H1 (cell line): ENCODE data around the gene KLF9. TPM values are rescaled to one million over a fixed set of nuclear protein-coding genes. Genes with fewer than 3 reads are reported as not detected.
A peak's percentile ranks its signal among the peaks of the same experiment; 100 is the strongest.

ENCODE experiments used
- CTCF ChIA-PET: fragments of 300-600 bp; sonication (Branson Sonifier 250); formaldehyde crosslinking; loops from one replicate; lab custom pipeline; 2021; ENCODE audit not compliant: partially characterized antibody; lab: Charles Lee
- POLR2A ChIA-PET: fragments of 300-600 bp; sonication (Branson Sonifier 250); formaldehyde crosslinking; loops from one replicate; lab custom pipeline; 2021; ENCODE audit warnings: inconsistent platforms; ENCODE audit not compliant: partially characterized antibody; lab: Charles Lee
- DNase-seq, 2 experiments: peaks; one replicate each; pipeline versions ENCODE4 v3.0.0 to v3.0.0-alpha.2; 2010 to 2022; ENCODE audit warnings: low spot score in 2 of 2, low read depth in 1 of 2, mixed read lengths in 1 of 2
- FAIRE-seq: peaks from 2 replicates; lab custom pipeline; 2011; peaks lifted over from hg19 to GRCh38; lab: Jason Lieb, UNC
- H2AFZ ChIP-seq: 2 replicates; pipeline ENCODE4 v1.8.1; 2012; ENCODE audit warnings: low read length, inconsistent platforms
- H2AK5ac ChIP-seq: 2 replicates; pipeline ENCODE4 v1.6.1; 2013; ENCODE audit warnings: low read depth, low read length
- H2BK120ac ChIP-seq: replicated peaks from 2 replicates; pipeline ENCODE3; 2013; ENCODE audit warnings: low read depth, low read length, inconsistent platforms
- H2BK12ac ChIP-seq: 2 replicates; pipeline ENCODE4 v1.6.1; 2013; ENCODE audit warnings: low read depth, low read length
- H2BK15ac ChIP-seq: 2 replicates; pipeline ENCODE4 v1.6.1; 2013; ENCODE audit warnings: low read length
- H2BK20ac ChIP-seq: 2 replicates; pipeline ENCODE4 v1.6.1; 2013; ENCODE audit warnings: low read length
- H2BK5ac ChIP-seq: 2 replicates; pipeline ENCODE4 v1.6.1; 2013; ENCODE audit warnings: low read depth, low read length
- H3K14ac ChIP-seq: 2 replicates; pipeline ENCODE4 v1.6.1; 2013; ENCODE audit warnings: inconsistent platforms; ENCODE audit not compliant: insufficient read length
- H3K18ac ChIP-seq: 2 replicates; pipeline ENCODE4 v1.6.1; 2013; ENCODE audit warnings: low read length; ENCODE audit errors: extremely low read depth
- H3K23ac ChIP-seq: 2 replicates; pipeline ENCODE4 v1.6.1; 2013; ENCODE audit warnings: inconsistent platforms; ENCODE audit not compliant: insufficient read length
- H3K23me2 ChIP-seq: 2 replicates; pipeline ENCODE4 v1.6.1; 2013; ENCODE audit warnings: low read depth, low read length
- H3K27ac ChIP-seq: 2 replicates; pipeline ENCODE4 v1.6.1; 2011; ENCODE audit warnings: low read depth, low read length, inconsistent platforms
- H3K27me3 ChIP-seq, 4 experiments: replicated peaks in 1 of 4; 1 replicate in 1 of 4; 2 replicates in 3 of 4; pipeline versions ENCODE4 v1.6.1 to v1.8.1; 2011 to 2013; ENCODE audit warnings: low read length in 3 of 4, mild to moderate bottlenecking in 3 of 4, inconsistent platforms in 2 of 4, mixed read lengths in 2 of 4, moderate library complexity in 1 of 4; ENCODE audit not compliant: control insufficient read depth in 3 of 4, insufficient read depth in 3 of 4; ENCODE audit errors: extremely low read depth in 1 of 4
- H3K36me3 ChIP-seq, 4 experiments: 2 replicates each; pipeline versions ENCODE4 v1.6.1 to v1.8.1; 2011 to 2013; ENCODE audit warnings: mild to moderate bottlenecking in 4 of 4, low read length in 3 of 4, moderate library complexity in 2 of 4, control low read depth in 1 of 4, inconsistent platforms in 1 of 4; ENCODE audit not compliant: insufficient read depth in 4 of 4, control insufficient read depth in 2 of 4
- H3K4ac ChIP-seq: replicated peaks from 2 replicates; pipeline ENCODE3; 2013; ENCODE audit warnings: low read length, low read depth, mixed read lengths, inconsistent platforms; ENCODE audit not compliant: insufficient read length
- H3K4me1 ChIP-seq, 4 experiments: replicated peaks in 1 of 4; 1 replicate in 1 of 4; 2 replicates in 3 of 4; pipeline versions ENCODE4 v1.6.1 to v1.8.1; 2011 to 2013; ENCODE audit warnings: low read length in 3 of 4, inconsistent platforms in 2 of 4, mixed read lengths in 1 of 4; ENCODE audit not compliant: insufficient read depth in 4 of 4, control insufficient read depth in 3 of 4
- H3K4me2 ChIP-seq, 2 experiments: 2 replicates each; pipeline versions ENCODE4 v1.6.1 to v1.8.1; 2011 to 2013; ENCODE audit warnings: low read depth in 2 of 2, low read length in 2 of 2, control low read depth in 1 of 2, inconsistent platforms in 1 of 2, mild to moderate bottlenecking in 1 of 2; ENCODE audit not compliant: insufficient read depth in 1 of 2
- H3K4me3 ChIP-seq, 4 experiments: fragments of 200-600, 300-600 bp in 1 of 4; sonication (generic), shearing (Covaris generic), sonication (Bioruptor Twin) in 1 of 4; 2 replicates each; pipeline versions ENCODE4 v1.5.1 to v1.8.1; 2011 to 2016; ENCODE audit warnings: low read length in 4 of 4, low read depth in 3 of 4, control low read depth in 2 of 4, inconsistent platforms in 2 of 4, mild to moderate bottlenecking in 2 of 4, mixed read lengths in 1 of 4, moderate library complexity in 1 of 4; ENCODE audit not compliant: insufficient read depth in 2 of 4; ENCODE audit errors: extremely low read depth in 1 of 4
- H3K56ac ChIP-seq: replicated peaks from 2 replicates; pipeline ENCODE3; 2013; ENCODE audit warnings: low read depth, mild to moderate bottlenecking, mixed read lengths, low read length, inconsistent platforms; ENCODE audit not compliant: insufficient read length
- H3K79me1 ChIP-seq: 2 replicates; pipeline ENCODE4 v1.6.1; 2013; ENCODE audit warnings: low read depth, low read length, control low read depth
- H3K79me2 ChIP-seq, 2 experiments: 2 replicates each; pipeline versions ENCODE4 v1.6.1 to v1.8.1; 2012 to 2013; ENCODE audit warnings: low read length in 2 of 2, mild to moderate bottlenecking in 2 of 2, inconsistent platforms in 1 of 2; ENCODE audit not compliant: insufficient read depth in 2 of 2, control insufficient read depth in 1 of 2
- H3K9ac ChIP-seq, 4 experiments: replicated peaks in 1 of 4; 1 replicate in 1 of 4; 2 replicates in 3 of 4; pipeline versions ENCODE4 v1.6.1 to v1.8.1; 2011 to 2013; ENCODE audit warnings: low read depth in 3 of 4, low read length in 3 of 4, control low read depth in 2 of 4, mild to moderate bottlenecking in 2 of 4, moderate library complexity in 2 of 4, inconsistent platforms in 1 of 4; ENCODE audit errors: extremely low read depth in 1 of 4
- H3K9me3 ChIP-seq, 2 experiments: 2 replicates each; pipeline versions ENCODE4 v1.6.1 to v1.8.1; 2012 to 2013; ENCODE audit warnings: mild to moderate bottlenecking in 2 of 2, moderate library complexity in 2 of 2, control low read depth in 1 of 2, inconsistent platforms in 1 of 2, low read depth in 1 of 2, low read length in 1 of 2, mixed read lengths in 1 of 2; ENCODE audit not compliant: insufficient read depth in 2 of 2
- H4K20me1 ChIP-seq, 2 experiments: replicated peaks in 1 of 2; 2 replicates each; pipeline versions ENCODE3 to v1.8.1; 2011 to 2013; ENCODE audit warnings: inconsistent platforms in 2 of 2, low read length in 2 of 2, mild to moderate bottlenecking in 1 of 2; ENCODE audit not compliant: insufficient read depth in 2 of 2, control insufficient read depth in 1 of 2
- H4K5ac ChIP-seq: 2 replicates; pipeline ENCODE4 v1.6.1; 2013; ENCODE audit warnings: low read length, low read depth, mixed read lengths, inconsistent platforms; ENCODE audit not compliant: insufficient read length
- H4K8ac ChIP-seq: 2 replicates; pipeline ENCODE4 v1.8.0; 2013; ENCODE audit warnings: mild to moderate bottlenecking, moderate library complexity, low read length, inconsistent platforms; ENCODE audit not compliant: insufficient read depth; ENCODE audit errors: extremely low read depth
- H4K91ac ChIP-seq: replicated peaks from 2 replicates; pipeline ENCODE3; 2013; ENCODE audit warnings: low read length, mixed read lengths, inconsistent platforms; ENCODE audit not compliant: insufficient read length
- BRCA1 ChIP-seq: IDR thresholded peaks from 2 replicates; pipeline ENCODE4 v1.6.1; 2012; ENCODE audit warnings: low read depth, low read length, improper control_type of control experiment
- SP4 ChIP-seq: IDR thresholded peaks from 2 replicates; pipeline ENCODE4 v1.6.1; 2012; ENCODE audit warnings: low read length, inconsistent platforms
- WGBS, 2 experiments: shearing (Covaris generic) in 1 of 2; methylation state at CpG; one replicate each; pipeline versions ENCODE4 v1.1.6 to v1.1.7; 2013 to 2015; ENCODE audit warnings: low lambda C conversion rate in 2 of 2, mixed read lengths in 2 of 2, inconsistent platforms in 1 of 2, low coverage in 1 of 2, missing lambda C conversion rate in 1 of 2; ENCODE audit not compliant: insufficient replicate concordance in 2 of 2, insufficient coverage in 1 of 2, insufficient read length in 1 of 2; ENCODE audit errors: extremely low coverage in 1 of 2, missing lambda C conversion rate in 1 of 2; 5-methylcytosine and 5-hydroxymethylcytosine counted together
- polyA plus RNA-seq, 7 experiments: library from polyadenylated mRNA; depleted of rRNA in 3 of 7; stranded (reverse) in 5 of 7; unstranded in 2 of 7; fragments of >200 nt in 5 of 7; fragments of 200-250 nt in 2 of 7; gene quantifications; 1 replicate in 5 of 7; 2 replicates in 1 of 7; 4 replicates in 1 of 7; pipeline versions ENCODE4 v1.2.1 to v1.2.3, GENCODE V29; 2011 to 2013; ENCODE audit warnings: missing spikeins in 2 of 7, mixed read lengths in 2 of 7
- total RNA-seq: library from RNA; stranded (reverse); fragmentation: NEBNext Ultra II Directional; extraction: Animal tissue kit (Norgen Biotek cat#: 25700); gene quantifications from 2 replicates; pipeline ENCODE4 v1.2.1, GENCODE V29; 2021

Gene KLF9
- total and polyA plus RNA-seq, 2 of the 8 experiments (the other 6 are each of a cell fraction or from before 2014, with no cell fraction given) = 0.47 to 0.82 TPM

- H2BK15ac ChIP-seq = no peak overlapping the region
- H2BK20ac ChIP-seq = no peak overlapping the region
- H3K23ac ChIP-seq = no peak overlapping the region
- H2BK12ac ChIP-seq = no peak overlapping the region
- H3K18ac ChIP-seq = no peak overlapping the region
- H3K4me1 ChIP-seq = no peaks in the 10 kb centered on the region
- no peak overlapping the region for H3K56ac ChIP-seq
- no peak overlapping the region for H2AK5ac ChIP-seq
- no peak for TF ChIP-seq SP4
- no peak for TF ChIP-seq BRCA1
- no peak overlapping the region for H2BK120ac ChIP-seq
- no peaks in the 10 kb centered on the region for H4K20me1 ChIP-seq
- POLR2A ChIA-PET = no interaction called here
- H3K23me2 ChIP-seq = no peaks in the 10 kb centered on the region
- no peak overlapping the region for H3K4me3 ChIP-seq
- H3K27me3 ChIP-seq = no peaks in the 10 kb centered on the region
- no peak overlapping the region for H4K91ac ChIP-seq
- DNase-seq (no peak), FAIRE-seq (no peak)
- H3K79me2 ChIP-seq = no peaks in the 10 kb centered on the region
- no peak overlapping the region for H3K14ac ChIP-seq
- H3K36me3 ChIP-seq = no peaks in the 10 kb centered on the region
- no peak overlapping the region for H3K4me2 ChIP-seq
- peak overlapping the region; percentile 94; the same call in 1 of the 2 replicates for H2AFZ ChIP-seq
- H3K27ac ChIP-seq = no peak overlapping the region
- H3K9me3 ChIP-seq = no peaks in the 10 kb centered on the region
- no peak overlapping the region for H3K4ac ChIP-seq
- no peak overlapping the region for H3K9ac ChIP-seq
- H4K8ac ChIP-seq = no peak overlapping the region
- no peaks in the 10 kb centered on the region for H3K79me1 ChIP-seq
- WGBS, 2 experiments = 87 to 100% methylated on average over 2 to 7 of the region's 7 CpGs
- H4K5ac ChIP-seq = no peak overlapping the region
- CTCF ChIA-PET = no interaction called here
- H2BK5ac ChIP-seq = no peak overlapping the region
Observed at GRCh38 chr9:70455993-70456704, 41.7 kb upstream of the KLF9 start.
